GM12801 (cell line): ENCODE measurements around the gene MMP24OS.

ENCODE experiments used
- CTCF ChIP-seq: IDR thresholded peaks from one replicate; pipeline ENCODE4 v1.5.1; 2011; ENCODE audit warnings: control low read depth; ENCODE audit not compliant: insufficient read length; ENCODE audit errors: extremely low read depth

Gene MMP24OS

GRCh38 chr20:35311822-35312221 lies 33.9 kb upstream of the MMP24OS start:
- TF ChIP-seq CTCF, result no peak

GRCh38 chr20:35311409-35311808 lies 33.5 kb upstream of the MMP24OS start:
- no peak for TF ChIP-seq CTCF

GRCh38 chr20:35307666-35308653 lies 30.0 kb upstream of the MMP24OS start:
- TF ChIP-seq CTCF, result no peak

- TF ChIP-seq CTCF, result no peak
Measured at GRCh38 chr20:35306931-35307517, 29.1 kb upstream of the MMP24OS start.

GRCh38 chr20:35305682-35306556 lies 28.0 kb upstream of the MMP24OS start:
- no peak for TF ChIP-seq CTCF

GRCh38 chr20:35304956-35305355 lies 27.0 kb upstream of the MMP24OS start:
- no peak for TF ChIP-seq CTCF
